Measurements from ENCODE around the gene TCERG1L.

TCERG1L gene

DNA sequence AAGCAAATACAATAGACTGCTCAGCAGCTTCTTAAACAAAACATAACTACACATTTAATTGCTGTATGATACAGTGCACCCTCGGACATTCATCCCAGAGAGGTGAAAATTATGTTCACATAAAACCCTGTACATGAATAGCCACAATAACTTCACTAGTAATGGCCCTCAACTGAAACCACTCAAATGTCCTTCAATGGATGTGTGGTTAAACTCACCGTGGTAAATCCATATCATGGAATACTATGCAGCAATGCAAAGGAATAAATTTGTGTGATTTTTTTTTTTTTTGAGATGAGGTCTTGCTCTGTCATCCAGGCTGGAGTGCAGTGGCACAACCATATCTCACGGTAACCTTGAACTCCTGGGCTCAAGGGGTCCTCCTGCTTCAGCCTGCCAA is 252.7 kb downstream of the TCERG1L start:
- no peak for DNase-seq (ENCODE audit: low read depth in 1 of 2, low spot score in 1 of 2)
- Histone ChIP-seq H3K27me3 (ENCODE audit: insufficient read depth, poor library complexity, severe bottlenecking) (no peaks in the 10 kb centered on the region), H3K27ac (replicated peaks) (no peak overlapping the region), H3K4me3 (replicated peaks; ENCODE audit: insufficient read depth, low read length) (no peak overlapping the region)
- TF ChIP-seq GABPA (IDR thresholded peaks at IDR 0.05; ENCODE audit: low read depth) (no peak), SPI1 (IDR thresholded peaks at IDR 0.05; ENCODE audit: borderline replicate concordance, low read depth) (no peak), POLR2AphosphoS5 (IDR thresholded peaks at IDR 0.05; ENCODE audit: low read depth) (no peak)

- no peak for TF ChIP-seq REST (IDR thresholded peaks at IDR 0.05; ENCODE audit: insufficient replicate concordance, low read depth)
- TF ChIP-seq SPI1 (IDR thresholded peaks at IDR 0.05; ENCODE audit: borderline replicate concordance, low read depth) = no peak
- no peak for TF ChIP-seq GABPA (IDR thresholded peaks at IDR 0.05; ENCODE audit: low read depth)
- TF ChIP-seq, protein P1, sequence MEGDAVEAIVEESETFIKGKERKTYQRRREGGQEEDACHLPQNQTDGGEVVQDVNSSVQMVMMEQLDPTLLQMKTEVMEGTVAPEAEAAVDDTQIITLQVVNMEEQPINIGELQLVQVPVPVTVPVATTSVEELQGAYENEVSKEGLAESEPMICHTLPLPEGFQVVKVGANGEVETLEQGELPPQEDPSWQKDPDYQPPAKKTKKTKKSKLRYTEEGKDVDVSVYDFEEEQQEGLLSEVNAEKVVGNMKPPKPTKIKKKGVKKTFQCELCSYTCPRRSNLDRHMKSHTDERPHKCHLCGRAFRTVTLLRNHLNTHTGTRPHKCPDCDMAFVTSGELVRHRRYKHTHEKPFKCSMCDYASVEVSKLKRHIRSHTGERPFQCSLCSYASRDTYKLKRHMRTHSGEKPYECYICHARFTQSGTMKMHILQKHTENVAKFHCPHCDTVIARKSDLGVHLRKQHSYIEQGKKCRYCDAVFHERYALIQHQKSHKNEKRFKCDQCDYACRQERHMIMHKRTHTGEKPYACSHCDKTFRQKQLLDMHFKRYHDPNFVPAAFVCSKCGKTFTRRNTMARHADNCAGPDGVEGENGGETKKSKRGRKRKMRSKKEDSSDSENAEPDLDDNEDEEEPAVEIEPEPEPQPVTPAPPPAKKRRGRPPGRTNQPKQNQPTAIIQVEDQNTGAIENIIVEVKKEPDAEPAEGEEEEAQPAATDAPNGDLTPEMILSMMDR (IDR thresholded peaks at IDR 0.05; ENCODE audit: insufficient read depth, low read length) = no peak
- TF ChIP-seq POLR2AphosphoS5 (IDR thresholded peaks at IDR 0.05; ENCODE audit: low read depth) = no peak
- Histone ChIP-seq H3K27me3 (ENCODE audit: insufficient read depth, poor library complexity, severe bottlenecking) (no peaks in the 10 kb centered on the region), H3K27ac (replicated peaks) (no peak overlapping the region), H3K4me3 (replicated peaks; ENCODE audit: insufficient read depth, low read length) (no peak overlapping the region)
- DNase-seq (ENCODE audit: low read depth in 1 of 2, low spot score in 1 of 2) = no peak
These were observed 254.7 kb downstream of the TCERG1L start for GRCh38 chr10:131056781-131057180.

DNA sequence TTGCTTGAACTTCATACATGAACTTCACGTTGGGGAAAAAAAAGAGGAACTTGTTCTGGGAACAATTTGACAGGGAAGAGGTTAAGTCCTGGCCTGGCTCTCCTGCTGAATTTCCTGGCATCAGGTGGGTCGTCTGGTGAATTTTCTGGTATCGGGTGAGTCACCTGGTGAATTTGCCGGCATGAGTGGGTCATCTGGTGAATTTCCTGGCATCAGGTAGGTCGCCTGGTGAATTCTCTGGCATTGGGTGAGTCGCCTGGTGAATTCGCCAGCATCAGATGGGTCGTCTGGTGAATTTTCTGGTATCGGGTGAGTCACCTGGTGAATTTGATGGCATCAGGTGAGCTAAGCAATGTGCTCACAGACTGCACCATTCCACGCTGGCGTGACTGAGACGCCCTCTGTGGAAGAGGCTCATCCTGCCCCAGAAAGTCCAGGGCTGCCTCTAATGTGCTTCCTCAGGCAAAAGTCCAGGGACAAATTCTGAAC is 255.4 kb downstream of the TCERG1L start:
- H3K27ac ChIP-seq (replicated peaks) = no peak overlapping the region
- no peaks in the 10 kb centered on the region for H3K27me3 ChIP-seq (ENCODE audit: insufficient read depth, poor library complexity, severe bottlenecking)
- no peak for DNase-seq (ENCODE audit: low read depth in 1 of 2, low spot score in 1 of 2)
- no peak overlapping the region for H3K4me3 ChIP-seq (replicated peaks; ENCODE audit: insufficient read depth, low read length)
- TF ChIP-seq SPI1 (IDR thresholded peaks at IDR 0.05; ENCODE audit: borderline replicate concordance, low read depth) (no peak), GABPA (IDR thresholded peaks at IDR 0.05; ENCODE audit: low read depth) (no peak), REST (IDR thresholded peaks at IDR 0.05; ENCODE audit: insufficient replicate concordance, low read depth) (no peak), POLR2AphosphoS5 (IDR thresholded peaks at IDR 0.05; ENCODE audit: low read depth) (no peak)
- TF ChIP-seq, protein P1 (IDR thresholded peaks at IDR 0.05; ENCODE audit: insufficient read depth, low read length) = no peak

DNA sequence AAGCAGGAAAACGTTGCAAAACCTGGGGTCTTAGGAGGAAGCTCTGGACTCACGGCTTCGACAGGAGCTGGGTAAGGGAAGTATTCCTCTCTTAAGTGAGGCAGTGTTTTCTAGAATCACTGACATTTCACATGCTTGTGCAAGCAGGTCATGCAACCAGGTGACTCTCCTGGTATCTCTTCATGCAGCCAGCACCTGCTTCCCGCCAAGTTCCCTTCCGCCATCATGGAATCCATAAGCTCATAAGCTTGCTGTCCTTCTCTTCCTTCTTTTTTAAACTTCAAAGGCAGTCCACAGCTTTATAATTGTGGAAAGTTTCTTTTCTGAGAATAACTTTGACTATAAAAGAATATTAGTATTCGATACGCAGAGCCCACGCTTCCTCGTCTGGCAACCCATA is 256.1 kb downstream of the TCERG1L start:
- no peak overlapping the region for H3K4me3 ChIP-seq (replicated peaks; ENCODE audit: insufficient read depth, low read length)
- H3K27me3 ChIP-seq (ENCODE audit: insufficient read depth, poor library complexity, severe bottlenecking) = no peaks in the 10 kb centered on the region
- TF ChIP-seq SPI1 (IDR thresholded peaks at IDR 0.05; ENCODE audit: borderline replicate concordance, low read depth) (no peak), GABPA (IDR thresholded peaks at IDR 0.05; ENCODE audit: low read depth) (no peak), REST (IDR thresholded peaks at IDR 0.05; ENCODE audit: insufficient replicate concordance, low read depth) (no peak), POLR2AphosphoS5 (IDR thresholded peaks at IDR 0.05; ENCODE audit: low read depth) (no peak)
- TF ChIP-seq, protein P1 (IDR thresholded peaks at IDR 0.05; ENCODE audit: insufficient read depth, low read length) = no peak
- no peak for DNase-seq (ENCODE audit: low read depth in 1 of 2, low spot score in 1 of 2)
- no peak overlapping the region for H3K27ac ChIP-seq (replicated peaks)
